HL-60/S4 (cell line): ENCODE measurements around the gene REC8.

Experiments used
- in situ Hi-C: fragments of 300-500 bp; cut with MboI; formaldehyde crosslinking; loops from 2 replicates; pipeline ENCODE4 v1.14.3; 2022; ENCODE audit warnings: low sequenced_read_pairs

REC8 gene

GRCh38 chr14:24138396-24139271 is 33.2 kb upstream of the REC8 start:
- in situ Hi-C loops: no loop called here

- in situ Hi-C loops: no loop called here
These were observed 32.5 kb upstream of the REC8 start for GRCh38 chr14:24139272-24139934.

- in situ Hi-C loops: no loop called here
These were observed 30.6 kb upstream of the REC8 start, which contains the start of gene EMC9 for GRCh38 chr14:24141097-24141880. Gene EMC9 (minus strand): TSS chr14:24141591. CDS start chr14:24141304, 287 bp downstream.

GRCh38 chr14:24143511-24143910 is 28.4 kb upstream of the REC8 start:
- in situ Hi-C loops: no loop called here

DNA sequence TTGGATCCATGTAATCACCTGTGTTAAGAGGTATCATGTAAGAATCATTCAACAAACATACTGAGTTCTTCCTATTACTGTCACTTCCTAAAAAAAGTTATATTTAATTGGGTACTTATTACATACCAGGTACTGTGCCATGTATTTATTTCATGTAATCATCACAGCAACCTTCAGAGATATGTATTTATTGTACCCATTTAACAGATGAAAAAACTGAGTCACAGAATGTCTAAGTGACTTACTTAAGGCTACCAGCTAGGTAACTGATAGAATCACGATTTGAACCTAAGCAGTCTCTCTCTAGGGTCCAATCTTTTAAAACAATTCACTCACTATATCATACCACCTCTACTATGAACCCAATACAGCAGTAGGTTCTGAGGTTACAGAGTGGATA is 27.4 kb upstream of the REC8 start:
- in situ Hi-C loops: no loop called here

DNA sequence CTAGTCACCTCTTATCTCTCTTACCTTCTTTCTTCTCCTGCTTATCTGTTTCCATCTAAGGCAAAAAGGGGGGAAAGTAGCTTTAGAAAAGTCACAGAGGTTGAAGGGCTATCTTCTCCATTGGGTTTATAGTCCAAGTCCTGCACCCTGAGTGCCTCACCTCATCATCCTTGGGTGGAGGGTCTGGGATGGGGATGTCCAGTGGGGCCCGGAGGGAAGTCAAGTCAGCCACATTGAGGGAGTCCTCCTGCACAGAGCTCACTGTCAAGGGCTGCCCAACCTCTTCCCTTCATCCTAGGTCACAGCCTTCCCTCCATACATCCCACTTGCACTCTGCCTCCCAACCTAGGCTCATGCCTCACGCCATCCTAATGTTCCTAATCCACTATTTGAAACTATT is 26.7 kb upstream of the REC8 start:
- in situ Hi-C loops: no loop called here

DNA sequence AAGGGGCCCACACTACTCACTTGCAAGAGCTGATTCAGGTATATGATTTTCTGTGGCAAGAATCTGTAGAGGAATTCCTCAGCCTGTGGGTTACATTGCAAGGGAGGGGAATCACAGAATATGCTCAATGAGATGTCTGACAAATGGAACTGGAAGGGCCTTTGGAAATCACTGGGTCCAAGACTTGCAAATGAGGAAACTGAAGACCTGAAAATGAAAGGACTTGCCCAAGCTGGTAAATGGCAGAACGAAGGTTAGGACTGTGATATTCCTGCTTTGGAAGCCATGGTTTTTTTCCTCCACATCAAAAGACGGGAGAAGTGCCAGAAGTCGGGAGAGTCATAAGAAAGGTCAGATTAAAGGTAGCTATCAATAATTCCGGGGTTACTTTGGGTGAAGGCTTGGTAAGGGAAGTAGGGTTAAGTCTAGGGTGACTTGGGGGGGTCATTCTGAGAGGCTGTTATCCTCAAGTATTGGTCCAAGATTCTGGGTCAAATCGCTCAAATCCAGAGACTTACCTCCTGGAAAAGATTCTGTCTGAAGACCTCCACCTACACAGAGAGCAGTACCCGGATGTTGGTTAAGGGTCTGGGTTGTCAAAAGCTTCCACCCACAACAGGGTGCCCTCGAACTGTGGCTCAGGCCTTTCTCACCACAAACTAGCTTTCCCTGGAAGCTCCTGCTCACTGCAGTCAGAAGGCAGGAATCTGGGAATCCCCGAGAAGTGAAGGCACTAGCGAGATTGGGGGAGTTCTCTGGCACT is 26.0 kb upstream of the REC8 start:
- in situ Hi-C loops: no loop called here

- in situ Hi-C loops: no loop called here
These were observed 25.4 kb upstream of the REC8 start, which contains the start of gene PSME2 for GRCh38 chr14:24146453-24146977. Gene PSME2 (minus strand): TSS chr14:24146610. CDS start chr14:24146581, 29 bp downstream.

DNA sequence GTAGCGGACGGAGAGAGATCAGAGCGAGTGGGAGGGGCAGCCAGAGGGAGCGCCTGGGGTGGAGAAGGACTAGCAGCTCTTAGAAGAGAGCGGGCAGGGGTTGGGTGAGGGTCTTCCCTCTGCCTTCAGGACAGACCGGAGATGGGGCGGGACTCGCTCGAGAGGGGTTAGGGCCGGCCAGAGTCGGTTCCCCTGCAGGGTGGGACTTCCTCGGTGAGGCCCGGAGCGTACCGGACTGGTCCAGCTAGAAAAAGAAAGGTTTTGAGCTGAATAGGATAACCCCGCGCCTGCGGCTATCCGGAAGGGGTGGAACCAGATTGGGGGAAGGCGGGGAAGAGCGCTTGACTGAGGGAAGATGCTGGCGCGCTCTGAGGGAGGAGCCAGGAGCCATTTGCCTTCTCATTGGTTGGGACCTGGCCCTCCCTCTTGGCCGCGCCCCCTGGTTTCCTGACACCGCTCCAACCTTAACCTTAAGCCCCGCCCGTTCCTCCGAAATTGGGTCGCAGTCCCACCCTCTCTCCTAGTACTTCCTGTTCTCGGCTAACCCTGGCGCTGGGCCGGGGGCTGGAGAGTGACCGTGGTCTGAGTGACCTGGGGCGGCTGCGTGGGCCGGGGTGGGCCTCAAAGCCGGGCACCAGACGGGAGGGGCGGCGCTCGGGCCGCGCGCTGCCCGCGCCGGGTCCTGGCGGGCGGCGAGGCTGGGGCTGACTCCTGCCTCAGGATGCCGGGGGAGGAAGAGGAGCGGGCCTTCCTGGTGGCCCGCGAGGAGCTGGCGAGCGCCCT is 24.7 kb upstream of the REC8 start, which contains the start of gene RNF31:
RNF31 (plus strand) TSS at position 521 of the 783 bp plus-strand sequence; CDS start at position 722, 201 bp downstream.
- in situ Hi-C loops: no loop called here

DNA sequence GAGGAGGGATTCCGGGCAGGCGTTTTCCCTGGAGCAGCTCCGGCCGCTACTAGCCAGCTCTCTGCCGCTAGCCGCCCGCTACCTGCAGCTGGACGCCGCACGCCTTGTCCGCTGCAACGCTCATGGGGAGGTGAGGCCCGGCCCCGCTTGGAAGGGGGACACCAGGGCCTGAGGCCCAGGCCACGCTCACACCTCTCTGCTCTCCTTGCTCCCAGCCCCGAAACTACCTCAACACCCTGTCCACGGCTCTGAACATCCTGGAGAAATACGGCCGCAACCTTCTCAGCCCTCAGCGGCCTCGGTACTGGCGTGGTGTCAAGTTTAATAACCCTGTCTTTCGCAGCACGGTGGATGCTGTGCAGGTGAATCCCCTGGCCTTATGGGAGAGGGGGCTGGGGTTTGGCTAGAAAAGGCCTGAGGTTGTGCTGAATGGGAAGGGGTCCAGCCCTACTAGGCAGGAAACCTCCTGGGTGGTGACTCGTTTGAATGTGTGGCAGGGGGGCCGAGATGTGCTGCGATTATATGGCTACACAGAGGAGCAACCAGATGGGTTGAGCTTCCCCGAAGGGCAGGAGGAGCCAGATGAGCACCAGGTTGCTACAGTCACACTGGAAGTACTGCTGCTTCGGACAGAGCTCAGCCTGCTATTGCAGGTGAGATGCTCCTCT is 24.0 kb upstream of the REC8 start:
- in situ Hi-C loops: no loop called here

DNA sequence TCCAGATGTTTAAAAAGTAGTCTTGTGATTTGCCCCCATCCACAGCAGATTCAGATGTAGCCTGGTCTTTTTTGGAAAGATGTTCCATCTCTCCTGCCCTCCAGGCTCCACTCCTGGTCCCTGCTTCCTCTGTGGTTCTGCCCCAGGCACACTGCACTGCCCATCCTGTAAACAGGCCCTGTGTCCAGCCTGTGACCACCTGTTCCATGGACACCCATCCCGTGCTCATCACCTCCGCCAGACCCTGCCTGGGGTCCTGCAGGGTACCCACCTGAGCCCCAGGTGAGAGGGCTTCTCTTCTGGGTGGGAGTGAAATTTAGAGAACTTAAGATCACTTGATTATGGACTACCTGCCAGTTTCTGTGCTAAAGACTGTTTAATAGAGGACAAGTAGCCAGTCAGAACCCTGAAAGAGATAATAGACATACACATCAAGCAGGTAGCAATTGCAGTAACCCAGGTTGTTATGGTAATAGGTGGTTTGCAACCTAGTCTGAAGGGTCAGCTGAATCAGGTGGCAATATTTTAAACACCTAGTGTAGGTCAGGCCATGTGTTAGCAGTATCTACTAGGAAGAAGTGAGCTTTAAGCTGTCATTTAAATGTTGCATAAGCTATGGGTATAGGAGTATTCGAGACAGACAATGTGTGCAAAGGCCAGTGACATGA is 22.4 kb upstream of the REC8 start:
- in situ Hi-C loops: no loop called here

DNA sequence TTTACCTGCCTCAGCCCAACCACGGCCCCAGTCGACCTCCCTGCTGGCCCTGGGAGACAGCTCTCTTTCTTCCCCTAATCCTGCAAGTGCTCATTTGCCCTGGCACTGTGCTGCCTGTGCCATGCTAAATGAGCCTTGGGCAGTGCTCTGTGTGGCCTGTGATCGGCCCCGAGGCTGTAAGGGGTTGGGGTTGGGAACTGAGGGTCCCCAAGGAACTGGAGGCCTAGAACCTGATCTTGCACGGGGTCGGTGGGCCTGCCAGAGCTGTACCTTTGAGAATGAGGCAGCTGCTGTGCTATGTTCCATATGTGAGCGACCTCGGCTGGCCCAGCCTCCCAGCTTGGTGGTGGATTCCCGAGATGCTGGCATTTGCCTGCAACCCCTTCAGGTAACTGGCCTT is 21.8 kb upstream of the REC8 start:
- in situ Hi-C loops: no loop called here

DNA sequence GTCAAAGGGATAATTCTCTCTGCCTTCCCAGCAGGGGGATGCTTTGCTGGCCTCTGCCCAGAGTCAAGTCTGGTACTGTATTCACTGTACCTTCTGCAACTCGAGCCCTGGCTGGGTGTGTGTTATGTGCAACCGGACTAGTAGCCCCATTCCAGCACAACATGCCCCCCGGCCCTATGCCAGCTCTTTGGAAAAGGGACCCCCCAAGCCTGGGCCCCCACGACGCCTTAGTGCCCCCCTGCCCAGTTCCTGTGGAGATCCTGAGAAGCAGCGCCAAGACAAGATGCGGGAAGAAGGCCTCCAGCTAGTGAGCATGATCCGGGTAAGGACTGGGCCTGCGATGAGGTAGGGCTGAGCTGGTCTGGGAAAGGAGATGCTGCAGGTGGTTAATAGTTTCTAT is 21.3 kb upstream of the REC8 start:
- in situ Hi-C loops: no loop called here

GRCh38 chr14:24150993-24151392 is 20.9 kb upstream of the REC8 start:
- in situ Hi-C loops: no loop called here

GRCh38 chr14:24151404-24152080 is 20.3 kb upstream of the REC8 start:
- in situ Hi-C loops: no loop called here

DNA sequence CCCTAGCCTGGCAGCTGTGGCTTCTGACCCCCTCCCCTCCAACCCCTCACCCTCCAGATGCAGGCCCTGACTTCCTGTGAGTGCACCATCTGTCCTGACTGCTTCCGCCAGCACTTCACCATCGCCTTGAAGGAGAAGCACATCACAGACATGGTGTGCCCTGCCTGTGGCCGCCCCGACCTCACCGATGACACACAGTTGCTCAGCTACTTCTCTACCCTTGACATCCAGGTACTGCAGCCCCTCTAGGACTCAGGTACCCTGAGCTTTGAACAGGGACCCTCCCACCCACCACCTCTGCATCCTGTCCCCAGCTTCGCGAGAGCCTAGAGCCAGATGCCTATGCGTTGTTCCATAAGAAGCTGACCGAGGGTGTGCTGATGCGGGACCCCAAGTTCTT is 16.8 kb upstream of the REC8 start:
- in situ Hi-C loops: no loop called here

GRCh38 chr14:24156840-24157239 is 15.0 kb upstream of the REC8 start:
- in situ Hi-C loops: no loop called here

DNA sequence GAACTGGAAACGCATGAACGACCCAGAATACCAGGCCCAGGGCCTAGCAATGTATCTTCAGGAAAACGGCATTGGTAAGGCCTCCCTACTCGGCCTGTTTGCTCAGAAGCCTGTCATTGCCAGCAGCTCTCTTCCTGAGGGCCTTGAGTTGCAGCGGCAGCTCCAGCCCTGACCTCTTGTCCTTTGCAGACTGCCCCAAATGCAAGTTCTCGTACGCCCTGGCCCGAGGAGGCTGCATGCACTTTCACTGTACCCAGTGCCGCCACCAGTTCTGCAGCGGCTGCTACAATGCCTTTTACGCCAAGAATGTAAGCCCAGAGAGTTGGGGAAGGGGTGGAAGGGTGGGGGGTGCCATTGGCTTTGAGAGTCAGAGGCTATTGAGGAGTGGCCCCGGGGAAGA is 14.5 kb upstream of the REC8 start:
- in situ Hi-C loops: no loop called here
